Peyer's patch (tissue), 4 donors: ENCODE results near the gene EPS15.

ENCODE experiments used
- POLR2A ChIP-seq, 2 donors: fragments of 450-650 bp; IDR thresholded peaks; one replicate each; pipeline ENCODE4 v1.5.1; 2017; ENCODE audit warnings: antibody characterized with exemption in 2 of 2, mild to moderate bottlenecking in 2 of 2, moderate library complexity in 2 of 2
- TF ChIP-seq, protein P1 (sequence below), 6 experiments: fragments of 450-650 bp in 4 of 6; fragments of 200-600 bp in 2 of 6; sonication (generic) in 1 of 6; IDR thresholded peaks; one replicate each; pipeline ENCODE4 v1.5.1; 2017 to 2019; ENCODE audit warnings: antibody characterized with exemption in 6 of 6, mild to moderate bottlenecking in 3 of 6, moderate library complexity in 1 of 6

DNA sequence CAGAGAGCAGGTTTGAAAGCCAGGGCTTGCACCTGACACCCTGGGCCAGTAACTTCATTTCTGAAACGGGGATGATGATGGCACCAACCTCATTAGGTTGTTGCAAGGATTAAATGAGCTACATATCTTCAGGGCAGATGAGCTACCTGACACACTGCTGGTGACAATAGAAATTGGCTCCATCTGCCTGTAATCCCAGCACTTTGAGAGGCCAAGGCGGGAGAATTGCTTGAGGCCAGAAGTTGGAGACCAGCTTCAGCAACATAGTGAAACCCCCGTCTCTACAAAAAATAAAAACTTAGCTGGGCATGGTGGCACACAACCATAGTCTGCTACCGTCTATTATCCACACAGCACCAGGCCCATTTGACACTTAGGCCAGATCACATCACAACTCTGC, 182.4 kb downstream of the EPS15 start:
- TF ChIP-seq, protein P1, sequence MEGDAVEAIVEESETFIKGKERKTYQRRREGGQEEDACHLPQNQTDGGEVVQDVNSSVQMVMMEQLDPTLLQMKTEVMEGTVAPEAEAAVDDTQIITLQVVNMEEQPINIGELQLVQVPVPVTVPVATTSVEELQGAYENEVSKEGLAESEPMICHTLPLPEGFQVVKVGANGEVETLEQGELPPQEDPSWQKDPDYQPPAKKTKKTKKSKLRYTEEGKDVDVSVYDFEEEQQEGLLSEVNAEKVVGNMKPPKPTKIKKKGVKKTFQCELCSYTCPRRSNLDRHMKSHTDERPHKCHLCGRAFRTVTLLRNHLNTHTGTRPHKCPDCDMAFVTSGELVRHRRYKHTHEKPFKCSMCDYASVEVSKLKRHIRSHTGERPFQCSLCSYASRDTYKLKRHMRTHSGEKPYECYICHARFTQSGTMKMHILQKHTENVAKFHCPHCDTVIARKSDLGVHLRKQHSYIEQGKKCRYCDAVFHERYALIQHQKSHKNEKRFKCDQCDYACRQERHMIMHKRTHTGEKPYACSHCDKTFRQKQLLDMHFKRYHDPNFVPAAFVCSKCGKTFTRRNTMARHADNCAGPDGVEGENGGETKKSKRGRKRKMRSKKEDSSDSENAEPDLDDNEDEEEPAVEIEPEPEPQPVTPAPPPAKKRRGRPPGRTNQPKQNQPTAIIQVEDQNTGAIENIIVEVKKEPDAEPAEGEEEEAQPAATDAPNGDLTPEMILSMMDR (IDR thresholded peaks at IDR 0.05), result no peak
- no peak for TF ChIP-seq POLR2A (IDR thresholded peaks at IDR 0.05)
